Measurements from ENCODE around the gene SYNRG.

The SYNRG gene

GRCh38 chr17:37500378-37500777, 108.8 kb downstream of the SYNRG start:
- no peak for DNase-seq
- H3K27ac Mint-ChIP-seq, result no peak overlapping the region
- no peak for TF ChIP-seq CTCF (IDR thresholded peaks at IDR 0.05)
- peaks cover 22% of the 10 kb centered on the region for H3K36me3 Mint-ChIP-seq (ENCODE audit: low read depth)
- no peaks in the 10 kb centered on the region for H3K9me3 Mint-ChIP-seq
- H3K27me3 Mint-ChIP-seq (ENCODE audit: low read depth, poor library complexity), result no peaks in the 10 kb centered on the region
- H3K4me1 Mint-ChIP-seq, result peaks cover 12% of the 10 kb centered on the region
- no peak overlapping the region for H3K4me3 Mint-ChIP-seq

- TF ChIP-seq CTCF (IDR thresholded peaks at IDR 0.05), result no peak
- H3K4me1 Mint-ChIP-seq, result peaks cover 44% of the 10 kb centered on the region
These were observed 114.2 kb downstream of the SYNRG start for GRCh38 chr17:37494971-37495370.

GRCh38 chr17:37494401-37494831, 114.8 kb downstream of the SYNRG start:
- H3K27ac Mint-ChIP-seq, result no peak overlapping the region
- peaks cover 5% of the 10 kb centered on the region for H3K36me3 Mint-ChIP-seq (ENCODE audit: low read depth)
- DNase-seq, result no peak

More at GRCh38 chr17:37494971-37495370, 114.2 kb downstream of the SYNRG start:
- no peak for DNase-seq
- H3K4me3 Mint-ChIP-seq, result no peak overlapping the region
- H3K9me3 Mint-ChIP-seq, result no peaks in the 10 kb centered on the region
- no peak overlapping the region for H3K27ac Mint-ChIP-seq
- H3K27me3 Mint-ChIP-seq (ENCODE audit: low read depth, poor library complexity), result peaks cover 4% of the 10 kb centered on the region
- peaks cover 8% of the 10 kb centered on the region for H3K36me3 Mint-ChIP-seq (ENCODE audit: low read depth)

GRCh38 chr17:37493249-37494027, 115.8 kb downstream of the SYNRG start:
- no peak overlapping the region for H3K27ac Mint-ChIP-seq
- H3K4me1 Mint-ChIP-seq, result peaks cover 47% of the 10 kb centered on the region
- TF ChIP-seq CTCF (IDR thresholded peaks at IDR 0.05), result no peak
- H3K9me3 Mint-ChIP-seq, result no peaks in the 10 kb centered on the region
- no peak overlapping the region for H3K4me3 Mint-ChIP-seq
- peaks cover 15% of the 10 kb centered on the region for H3K27me3 Mint-ChIP-seq (ENCODE audit: low read depth, poor library complexity)
- H3K36me3 Mint-ChIP-seq (ENCODE audit: low read depth), result peaks cover 5% of the 10 kb centered on the region
- DNase-seq, result no peak

More at GRCh38 chr17:37494401-37494831, 114.8 kb downstream of the SYNRG start:
- H3K4me1 Mint-ChIP-seq, result peaks cover 44% of the 10 kb centered on the region
- no peaks in the 10 kb centered on the region for H3K9me3 Mint-ChIP-seq
- TF ChIP-seq CTCF (IDR thresholded peaks at IDR 0.05), result no peak
- peaks cover 5% of the 10 kb centered on the region for H3K27me3 Mint-ChIP-seq (ENCODE audit: low read depth, poor library complexity)
- no peak overlapping the region for H3K4me3 Mint-ChIP-seq

- H3K27me3 Mint-ChIP-seq (ENCODE audit: low read depth, poor library complexity), result peaks cover 28% of the 10 kb centered on the region
- no peak for TF ChIP-seq CTCF (IDR thresholded peaks at IDR 0.05)
- H3K27ac Mint-ChIP-seq, result peak overlapping the region; percentile 42
- no peaks in the 10 kb centered on the region for H3K36me3 Mint-ChIP-seq (ENCODE audit: low read depth)
- no peaks in the 10 kb centered on the region for H3K9me3 Mint-ChIP-seq
- H3K4me1 Mint-ChIP-seq, result peaks cover 54% of the 10 kb centered on the region
- H3K4me3 Mint-ChIP-seq, result peak overlapping the region; percentile 95
- DNase-seq, result no peak
These were observed 117.1 kb downstream of the SYNRG start for GRCh38 chr17:37492167-37492566.

Data from nephron progenitor cell (in vitro differentiated cells).